ENCODE data around the gene COL6A2. TPM values are rescaled to one million over a fixed set of nuclear protein-coding genes. Genes with fewer than 3 reads are reported as not detected.
A peak's percentile ranks its signal among the peaks of the same experiment; 100 is the strongest.

The COL6A2 gene
- total and polyA plus RNA-seq, 2 experiments from 2014 or later: 509 to 832 TPM

DNA sequence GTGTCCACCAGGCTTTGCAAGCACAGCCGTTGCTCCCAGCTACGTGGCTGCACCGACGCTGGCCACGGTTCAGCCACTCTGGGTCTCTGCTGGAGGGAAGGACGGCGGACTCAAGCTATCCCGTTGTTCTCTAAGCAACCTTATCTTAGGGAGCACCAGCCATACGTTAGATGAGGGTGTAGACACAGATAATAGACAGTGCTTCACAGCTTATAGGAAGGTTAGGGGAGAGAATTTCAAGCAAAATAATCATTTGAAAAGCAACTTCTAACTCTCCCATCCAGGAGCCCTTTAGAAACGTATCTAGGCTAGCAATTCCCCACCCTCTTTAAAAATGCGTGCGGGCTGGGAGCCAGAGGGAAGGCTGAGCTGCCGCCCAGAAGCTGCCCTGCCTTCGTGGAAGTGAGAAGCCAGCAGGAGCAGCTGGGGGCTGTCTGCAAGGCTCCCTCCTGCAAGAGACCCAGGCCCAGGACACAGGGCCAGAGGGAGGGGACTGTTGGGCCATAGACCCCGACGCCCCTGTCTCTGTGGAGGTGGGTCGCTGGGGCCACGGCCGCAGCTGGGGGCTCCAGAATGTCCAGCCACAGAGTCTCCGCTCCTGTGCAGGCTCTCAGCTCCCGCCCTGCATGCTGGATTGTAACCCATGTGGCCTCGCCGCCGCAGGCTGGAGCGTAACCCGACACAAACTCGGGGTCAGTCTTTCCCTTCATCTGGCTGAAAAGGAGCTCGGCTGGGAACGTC, 31.2 kb upstream of the COL6A2 start:
- peak overlapping the region; percentile 64 for H3K4me2 ChIP-seq
- no peak for DNase-seq (ENCODE audit: low spot score)
- WGBS (ENCODE audit: low lambda C conversion rate, missing lambda C conversion rate): 49% methylated on average over 29 of the region's 29 CpGs

GRCh38 chr21:46067505-46068201, 30.3 kb upstream of the COL6A2 start:
- Histone ChIP-seq H3K4me3 (no peak overlapping the region), H3K4me1 (ENCODE audit: insufficient read depth) (peaks cover 31% of the 10 kb centered on the region), H3K9me3 (ENCODE audit: low read depth) (no peaks in the 10 kb centered on the region), H3K79me2 (no peaks in the 10 kb centered on the region), H3K27ac (peak overlapping the region; percentile 95), H3K27me3 (no peaks in the 10 kb centered on the region), H4K20me1 (ENCODE audit: insufficient read depth, poor library complexity, severe bottlenecking) (no peaks in the 10 kb centered on the region), H3K9me2 (replicated peaks; ENCODE audit: insufficient read depth) (no peaks in the 10 kb centered on the region), H3K36me3 (replicated peaks; ENCODE audit: insufficient read depth, low read depth) (no peaks in the 10 kb centered on the region), H2AFZ (no peak overlapping the region), H3K4me2 (no peak overlapping the region)
- WGBS (ENCODE audit: low lambda C conversion rate, missing lambda C conversion rate): 94% methylated on average over 31 of the region's 32 CpGs
- TF ChIP-seq EZH2phosphoT487 (IDR thresholded peaks at IDR 0.05; ENCODE audit: low read depth, severe bottlenecking, unreplicated experiment): no peak
- TF ChIP-seq, protein P1, sequence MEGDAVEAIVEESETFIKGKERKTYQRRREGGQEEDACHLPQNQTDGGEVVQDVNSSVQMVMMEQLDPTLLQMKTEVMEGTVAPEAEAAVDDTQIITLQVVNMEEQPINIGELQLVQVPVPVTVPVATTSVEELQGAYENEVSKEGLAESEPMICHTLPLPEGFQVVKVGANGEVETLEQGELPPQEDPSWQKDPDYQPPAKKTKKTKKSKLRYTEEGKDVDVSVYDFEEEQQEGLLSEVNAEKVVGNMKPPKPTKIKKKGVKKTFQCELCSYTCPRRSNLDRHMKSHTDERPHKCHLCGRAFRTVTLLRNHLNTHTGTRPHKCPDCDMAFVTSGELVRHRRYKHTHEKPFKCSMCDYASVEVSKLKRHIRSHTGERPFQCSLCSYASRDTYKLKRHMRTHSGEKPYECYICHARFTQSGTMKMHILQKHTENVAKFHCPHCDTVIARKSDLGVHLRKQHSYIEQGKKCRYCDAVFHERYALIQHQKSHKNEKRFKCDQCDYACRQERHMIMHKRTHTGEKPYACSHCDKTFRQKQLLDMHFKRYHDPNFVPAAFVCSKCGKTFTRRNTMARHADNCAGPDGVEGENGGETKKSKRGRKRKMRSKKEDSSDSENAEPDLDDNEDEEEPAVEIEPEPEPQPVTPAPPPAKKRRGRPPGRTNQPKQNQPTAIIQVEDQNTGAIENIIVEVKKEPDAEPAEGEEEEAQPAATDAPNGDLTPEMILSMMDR (IDR thresholded peaks at IDR 0.05; ENCODE audit: poor library complexity): no peak
- no peak for DNase-seq (ENCODE audit: low spot score)

More for the DNA sequence above, 31.2 kb upstream of the COL6A2 start:
- Histone ChIP-seq H3K27me3 (no peaks in the 10 kb centered on the region), H3K9me3 (ENCODE audit: low read depth) (no peaks in the 10 kb centered on the region), H3K4me1 (ENCODE audit: insufficient read depth) (peaks cover 31% of the 10 kb centered on the region), H3K79me2 (no peaks in the 10 kb centered on the region), H3K9me2 (replicated peaks; ENCODE audit: insufficient read depth) (no peaks in the 10 kb centered on the region), H3K27ac (peak overlapping the region; percentile 95), H3K36me3 (replicated peaks; ENCODE audit: insufficient read depth, low read depth) (no peaks in the 10 kb centered on the region), H4K20me1 (ENCODE audit: insufficient read depth, poor library complexity, severe bottlenecking) (no peaks in the 10 kb centered on the region), H3K4me3 (no peak overlapping the region), H2AFZ (no peak overlapping the region)
- TF ChIP-seq EZH2phosphoT487 (IDR thresholded peaks at IDR 0.05; ENCODE audit: low read depth, severe bottlenecking, unreplicated experiment): no peak
- TF ChIP-seq EZH2 (IDR thresholded peaks at IDR 0.05; ENCODE audit: borderline replicate concordance): no peak
- TF ChIP-seq, protein P1 (IDR thresholded peaks at IDR 0.05; ENCODE audit: poor library complexity): no peak

DNA sequence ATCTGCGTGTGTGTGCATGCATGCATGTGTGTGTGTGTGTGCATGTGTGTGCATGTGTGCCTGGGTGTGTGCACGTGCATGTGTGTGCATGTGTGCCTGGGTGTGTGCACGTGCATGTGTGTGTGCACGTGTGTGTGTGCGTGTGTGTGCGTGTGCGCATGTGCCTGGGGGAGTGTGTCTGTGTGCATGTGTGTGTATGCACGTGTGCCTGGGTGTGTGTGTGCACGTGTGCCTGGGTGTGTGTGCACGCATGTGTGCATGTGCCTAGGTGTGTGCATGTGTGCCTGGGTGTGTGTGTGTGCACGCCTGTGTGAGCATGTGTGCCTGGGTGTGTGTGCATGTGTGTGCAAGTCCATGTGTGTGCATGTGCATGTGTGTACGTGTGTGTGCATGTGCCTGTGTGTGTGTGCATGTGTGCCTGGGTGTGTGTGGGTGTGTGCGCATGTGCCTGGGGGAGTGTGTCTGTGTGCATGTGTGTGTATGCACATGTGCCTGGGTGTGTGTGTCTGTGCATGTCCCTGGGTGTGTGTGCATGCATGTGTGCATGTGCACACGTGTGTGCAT, 29.3 kb upstream of the COL6A2 start:
- Histone ChIP-seq H3K9me3 (ENCODE audit: low read depth) (no peaks in the 10 kb centered on the region), H3K36me3 (replicated peaks; ENCODE audit: insufficient read depth, low read depth) (no peaks in the 10 kb centered on the region), H3K4me2 (no peak overlapping the region), H4K20me1 (ENCODE audit: insufficient read depth, poor library complexity, severe bottlenecking) (no peaks in the 10 kb centered on the region), H3K9me2 (replicated peaks; ENCODE audit: insufficient read depth) (no peaks in the 10 kb centered on the region), H3K4me1 (ENCODE audit: insufficient read depth) (peaks cover 31% of the 10 kb centered on the region), H3K79me2 (no peaks in the 10 kb centered on the region), H3K4me3 (no peak overlapping the region), H3K27me3 (no peaks in the 10 kb centered on the region), H3K27ac (no peak overlapping the region), H2AFZ (no peak overlapping the region)
- WGBS (ENCODE audit: low lambda C conversion rate, missing lambda C conversion rate): 73% methylated on average over 8 of the region's 14 CpGs
- no peak for DNase-seq (ENCODE audit: low spot score)
- TF ChIP-seq EZH2 (IDR thresholded peaks at IDR 0.05; ENCODE audit: borderline replicate concordance) (no peak), EZH2phosphoT487 (IDR thresholded peaks at IDR 0.05; ENCODE audit: low read depth, severe bottlenecking, unreplicated experiment) (no peak)
- TF ChIP-seq, protein P1 (IDR thresholded peaks at IDR 0.05; ENCODE audit: poor library complexity): no peak
